Body of pancreas (tissue), 4 donors: Measurements from ENCODE around the gene CYSLTR2.

Experiments
- POLR2A ChIP-seq, 3 donors: fragments of 450-650 bp; IDR thresholded peaks; one replicate each; pipeline ENCODE4 v1.6.1; 2016; ENCODE audit warnings: antibody characterized with exemption in 3 of 3, mild to moderate bottlenecking in 2 of 3
- TF ChIP-seq, protein P1 (sequence below), 7 experiments: fragments of 450-650 bp in 4 of 7; fragments of 200-600 bp in 3 of 7; sonication (generic) in 3 of 7; IDR thresholded peaks; one replicate each; pipeline ENCODE4 v1.5.1; 2016 to 2019; ENCODE audit warnings: antibody characterized with exemption in 7 of 7

DNA sequence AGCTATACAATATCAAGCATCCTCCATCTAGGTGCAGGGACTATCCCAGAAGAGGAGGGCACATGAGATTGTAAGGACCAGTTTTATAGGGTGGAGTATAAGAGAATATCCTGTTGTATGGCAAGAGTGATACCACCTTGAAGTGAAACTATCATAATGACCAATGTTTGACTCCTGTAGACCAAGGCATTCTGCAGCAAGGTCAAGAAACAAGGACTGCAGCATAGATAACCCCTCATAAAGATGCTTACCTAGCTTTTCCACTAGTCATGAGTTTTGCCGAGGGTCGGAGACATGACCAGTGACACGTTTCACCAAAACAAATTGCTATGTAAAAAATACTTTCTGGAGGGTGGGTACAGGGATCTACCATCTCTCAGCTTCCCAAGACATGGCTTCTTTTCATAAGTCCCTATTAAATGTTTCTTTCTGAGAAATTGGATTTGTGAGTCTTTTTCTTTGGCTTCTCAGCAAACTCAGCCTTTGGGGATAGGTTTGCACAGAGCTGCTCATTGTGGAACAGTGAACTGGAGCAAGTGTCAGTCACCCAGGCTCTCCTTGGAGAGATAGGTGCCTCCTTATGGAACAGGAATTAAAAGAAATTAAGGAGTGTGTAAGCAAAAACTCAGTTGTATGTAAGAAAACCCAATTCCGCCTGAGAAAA, 28.2 kb upstream of the CYSLTR2 start:
- TF ChIP-seq, protein P1, sequence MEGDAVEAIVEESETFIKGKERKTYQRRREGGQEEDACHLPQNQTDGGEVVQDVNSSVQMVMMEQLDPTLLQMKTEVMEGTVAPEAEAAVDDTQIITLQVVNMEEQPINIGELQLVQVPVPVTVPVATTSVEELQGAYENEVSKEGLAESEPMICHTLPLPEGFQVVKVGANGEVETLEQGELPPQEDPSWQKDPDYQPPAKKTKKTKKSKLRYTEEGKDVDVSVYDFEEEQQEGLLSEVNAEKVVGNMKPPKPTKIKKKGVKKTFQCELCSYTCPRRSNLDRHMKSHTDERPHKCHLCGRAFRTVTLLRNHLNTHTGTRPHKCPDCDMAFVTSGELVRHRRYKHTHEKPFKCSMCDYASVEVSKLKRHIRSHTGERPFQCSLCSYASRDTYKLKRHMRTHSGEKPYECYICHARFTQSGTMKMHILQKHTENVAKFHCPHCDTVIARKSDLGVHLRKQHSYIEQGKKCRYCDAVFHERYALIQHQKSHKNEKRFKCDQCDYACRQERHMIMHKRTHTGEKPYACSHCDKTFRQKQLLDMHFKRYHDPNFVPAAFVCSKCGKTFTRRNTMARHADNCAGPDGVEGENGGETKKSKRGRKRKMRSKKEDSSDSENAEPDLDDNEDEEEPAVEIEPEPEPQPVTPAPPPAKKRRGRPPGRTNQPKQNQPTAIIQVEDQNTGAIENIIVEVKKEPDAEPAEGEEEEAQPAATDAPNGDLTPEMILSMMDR (IDR thresholded peaks at IDR 0.05), result no peak
- no peak for TF ChIP-seq POLR2A (IDR thresholded peaks at IDR 0.05)
